GM10248 (cell line): ENCODE measurements around the gene RPH3AL.

Experiments
- CTCF ChIA-PET: fragments of 300-600 bp; sonication (Branson Sonifier 250); formaldehyde crosslinking; extraction: SDS; loops from one replicate; lab custom pipeline; 2021; ENCODE audit warnings: antibody characterized with exemption; lab: Yijun Ruan, JAX
- POLR2A ChIA-PET: fragments of 350-650 bp; sonication (Branson Sonifier 250); formaldehyde crosslinking; extraction: SDS; loops from one replicate; lab custom pipeline; 2020; ENCODE audit warnings: antibody characterized with exemption; lab: Yijun Ruan, JAX
- DNase-seq: peaks from one replicate; pipeline ENCODE4 v3.0.0; 2012; ENCODE audit errors: extremely low spot score
- CTCF ChIP-seq: IDR thresholded peaks from 2 replicates; pipeline ENCODE4 v1.5.1; 2012; ENCODE audit warnings: mild to moderate bottlenecking, low read depth; ENCODE audit errors: extremely low read depth, missing control alignments, control extremely low read depth

RPH3AL gene

GRCh38 chr17:165939-166338, 186.7 kb downstream of the RPH3AL start:
- no peak for TF ChIP-seq CTCF
- no peak for DNase-seq
- ChIA-PET POLR2A (no interaction called here), CTCF (interaction anchor here (0.9 to 1.6 kb wide), 4 partner anchors 10 to 534 kb away, joined by 3 to 5 read pairs (median 4); no protein-coding TSS in a partner anchor)

GRCh38 chr17:164303-165235, 188.0 kb downstream of the RPH3AL start:
- CTCF ChIA-PET, result interaction anchor here (0.9 to 1.6 kb wide), 5 partner anchors 11 to 535 kb away, joined by 3 to 5 read pairs (median 4); no protein-coding TSS in a partner anchor
- peak; percentile 55 for DNase-seq

DNA sequence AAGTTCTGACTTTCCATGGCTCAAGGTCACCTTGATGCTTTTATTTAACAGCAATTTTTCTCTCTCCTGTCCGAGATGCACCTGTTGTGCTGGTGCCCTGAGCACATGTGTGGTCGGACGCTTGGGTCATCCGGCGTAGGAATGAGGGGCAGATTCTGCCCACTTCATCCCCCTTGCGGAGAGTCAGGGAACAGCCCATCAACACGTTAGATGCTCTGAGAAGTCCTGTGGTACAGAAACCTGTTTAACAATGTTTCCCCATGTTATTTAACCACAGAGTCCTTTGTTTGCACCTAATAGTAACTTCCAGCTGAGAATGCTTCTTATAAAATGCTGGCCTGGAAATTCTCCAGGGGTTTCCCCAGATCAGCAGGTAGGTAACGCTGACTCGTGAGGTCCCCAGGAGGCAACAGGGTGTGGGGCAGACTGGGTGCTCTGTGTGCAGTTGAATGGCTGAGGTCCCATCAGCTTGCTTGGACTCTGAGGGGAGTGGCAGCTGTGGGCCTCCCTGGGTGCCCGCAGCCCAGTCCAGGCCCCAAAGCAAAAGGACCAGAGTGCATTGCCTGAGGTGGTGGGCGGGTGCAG, 189.0 kb downstream of the RPH3AL start:
- no peak for TF ChIP-seq CTCF
- ChIA-PET POLR2A (no interaction called here), CTCF (interaction anchor here (1.2 to 1.7 kb wide), 2 partner anchors 14 to 249 kb away, joined by 3 read pairs; no protein-coding TSS in a partner anchor)
- no peak for DNase-seq

More at GRCh38 chr17:164303-165235, 188.0 kb downstream of the RPH3AL start:
- TF ChIP-seq CTCF, result peak; percentile 26
- POLR2A ChIA-PET, result no interaction called here

GRCh38 chr17:162689-163088, 189.9 kb downstream of the RPH3AL start:
- no peak for DNase-seq
- TF ChIP-seq CTCF, result no peak
- POLR2A ChIA-PET, result no interaction called here
- CTCF ChIA-PET, result interaction anchor here (1.2 to 1.7 kb wide), 2 partner anchors 13 to 249 kb away, joined by 3 read pairs; no protein-coding TSS in a partner anchor
